Measurements from ENCODE around the gene PPP1R9B. TPM values are rescaled to one million over a fixed set of nuclear protein-coding genes. Genes with fewer than 3 reads are reported as not detected.

PPP1R9B gene
- total and polyA plus RNA-seq, 2 of the 8 experiments (the other 6 are each of a cell fraction or from before 2014, with no cell fraction given) = 5.2 to 13.1 TPM

DNA sequence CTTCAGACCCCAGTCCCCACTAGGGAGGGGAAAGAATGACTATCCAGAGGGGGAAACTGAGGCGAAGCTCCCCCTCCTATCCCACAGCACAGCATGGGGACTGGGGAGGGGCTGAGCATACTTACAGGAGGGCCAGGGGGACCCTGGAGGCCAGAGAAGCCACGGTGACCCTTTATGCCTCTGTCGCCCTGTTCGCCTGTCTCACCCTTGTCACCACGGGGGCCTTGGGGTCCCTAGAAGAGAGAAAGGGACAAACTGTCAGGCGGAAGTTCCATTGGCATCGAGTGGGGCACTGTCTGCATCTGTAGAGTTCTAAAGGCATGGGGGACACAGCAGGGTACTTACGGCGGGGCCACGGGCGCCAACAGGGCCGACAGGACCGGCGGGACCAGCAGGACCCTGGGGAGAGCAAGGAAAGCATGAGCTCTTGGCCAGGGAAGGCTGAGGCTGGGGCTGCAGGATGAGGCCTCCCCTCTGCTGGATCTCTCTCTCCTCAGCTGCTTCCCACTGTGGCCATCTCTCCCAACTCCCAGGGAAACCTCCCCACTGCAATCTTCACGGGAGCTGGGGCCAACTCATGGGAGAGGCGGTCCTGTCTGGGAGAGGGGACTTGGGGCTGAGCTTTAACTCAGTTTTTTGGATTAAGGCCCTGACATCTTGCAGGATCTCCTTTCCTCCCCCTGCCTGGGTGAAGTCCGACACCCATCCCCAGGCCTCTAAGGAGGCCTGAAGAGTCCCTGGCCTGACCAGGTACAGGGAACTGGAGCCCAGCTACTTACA is 37.5 kb upstream of the PPP1R9B start (continued):
- TF ChIP-seq CTBP2 (IDR thresholded peaks at IDR 0.05; ENCODE audit: borderline replicate concordance, insufficient read depth, insufficient read length, low read length) (no peak), GABPA (IDR thresholded peaks at IDR 0.05; ENCODE audit: borderline replicate concordance, insufficient read depth, low read length) (no peak), PHF8 (conservative IDR thresholded peaks at IDR 0.05; ENCODE audit: low read depth, low read length) (no peak), CEBPB (IDR thresholded peaks at IDR 0.05; ENCODE audit: low read depth, low read length) (no peak), KDM1A (IDR thresholded peaks at IDR 0.05; ENCODE audit: borderline replicate concordance, low read length) (no peak), SIN3A (conservative IDR thresholded peaks at IDR 0.05 in 1 of 2, IDR thresholded peaks at IDR 0.05 in 1 of 2; ENCODE audit: low read depth in 1 of 2, low read length in 2 of 2) (no peak)
